ENCODE data around the gene LGALS9.

GRCh38 chr17:27586203-27586721, 44.7 kb upstream of the LGALS9 start:
- TF ChIP-seq EZH2 (IDR thresholded peaks at IDR 0.05; ENCODE audit: insufficient read depth, poor library complexity, severe bottlenecking) (no peak), EZH2phosphoT487 (IDR thresholded peaks at IDR 0.05; ENCODE audit: insufficient read depth, low read depth) (no peak)
